CD4-positive, alpha-beta memory T cell (primary cell): ENCODE measurements around the gene ENGASE. TPM values are rescaled to one million over a fixed set of nuclear protein-coding genes. Genes with fewer than 3 reads are reported as not detected.

Experiments
- CTCF ChIA-PET: fragments of 350-600 bp; sonication (Branson Sonifier 250); formaldehyde crosslinking; loops from one replicate; lab custom pipeline; 2021; ENCODE audit warnings: inconsistent platforms; ENCODE audit not compliant: partially characterized antibody; lab: Charles Lee
- POLR2A ChIA-PET: fragments of 350-600 bp; sonication (Branson Sonifier 250); formaldehyde crosslinking; loops from one replicate; lab custom pipeline; 2021; ENCODE audit not compliant: partially characterized antibody; lab: Charles Lee
- DNase-seq, 5 donors: peaks; one replicate each; pipeline versions ENCODE4 v3.0.0 to v3.0.0-alpha.2; 2020 to 2022; ENCODE audit warnings: mixed read lengths in 1 of 5
- H3K27ac ChIP-seq: one replicate; pipeline ENCODE4 v1.7.0; 2013; ENCODE audit warnings: low read depth, low read length
- H3K27me3 ChIP-seq: 2 replicates; pipeline ENCODE4 v1.7.0; 2013; ENCODE audit warnings: mild to moderate bottlenecking, low read length, moderate library complexity; ENCODE audit not compliant: insufficient read depth
- H3K36me3 ChIP-seq: 2 replicates; pipeline ENCODE4 v1.7.0; 2013; ENCODE audit warnings: mild to moderate bottlenecking, low read length, moderate library complexity; ENCODE audit not compliant: insufficient read depth
- H3K4me1 ChIP-seq: 2 replicates; pipeline ENCODE4 v1.7.0; 2013; ENCODE audit warnings: mild to moderate bottlenecking, low read length, moderate library complexity; ENCODE audit not compliant: insufficient read depth
- H3K4me3 ChIP-seq, 2 donors: one replicate each; pipeline ENCODE4 v1.7.0; 2013; ENCODE audit warnings: low read length in 2 of 2, mild to moderate bottlenecking in 1 of 2
- H3K9me3 ChIP-seq, 2 donors: one replicate each; pipeline ENCODE4 v1.7.0; 2013; ENCODE audit warnings: low read length in 2 of 2, control low read depth in 1 of 2; ENCODE audit not compliant: control insufficient read depth in 1 of 2
- H3K27ac Mint-ChIP-seq, 7 donors: one replicate each; pipeline ENCODE4 v1.8.0; 2020 to 2021; ENCODE audit warnings: mixed read lengths in 7 of 7, mild to moderate bottlenecking in 6 of 7, inconsistent platforms in 3 of 7, moderate library complexity in 3 of 7
- H3K27me3 Mint-ChIP-seq, 2 donors: one replicate each; pipeline ENCODE4 v1.8.0; 2020 to 2021; ENCODE audit warnings: mixed read lengths in 2 of 2
- H3K36me3 Mint-ChIP-seq, 2 donors: one replicate each; pipeline ENCODE4 v1.8.0; 2020 to 2021; ENCODE audit warnings: mixed read lengths in 2 of 2, inconsistent platforms in 1 of 2, mild to moderate bottlenecking in 1 of 2
- H3K4me1 Mint-ChIP-seq, 4 donors: one replicate each; pipeline ENCODE4 v1.8.0; 2020 to 2021; ENCODE audit warnings: mixed read lengths in 4 of 4, mild to moderate bottlenecking in 1 of 4
- H3K4me3 Mint-ChIP-seq, 8 donors: one replicate each; pipeline ENCODE4 v1.8.0; 2020 to 2021; ENCODE audit warnings: mixed read lengths in 8 of 8, mild to moderate bottlenecking in 7 of 8, moderate library complexity in 6 of 8, inconsistent platforms in 3 of 8
- H3K9me3 Mint-ChIP-seq, 8 donors: one replicate each; pipeline ENCODE4 v1.8.0; 2020 to 2021; ENCODE audit warnings: mixed read lengths in 8 of 8, mild to moderate bottlenecking in 5 of 8, inconsistent platforms in 3 of 8, moderate library complexity in 1 of 8
- intact Hi-C: fragments of 100-400 bp; cut with micrococcal nuclease; formaldehyde crosslinking; loops from one replicate; pipeline ENCODE4 v1.15.1; 2023
- polyA plus RNA-seq, 2 donors: library from polyadenylated mRNA; unstranded; fragments of 300-500 nt; fragmentation: Illumina TruSeq; gene quantifications; one replicate each; pipeline ENCODE4 v1.2.3, GENCODE V29; 2021
- total RNA-seq, 2 experiments: library from RNA; stranded (reverse); gene quantifications; one replicate each; pipeline ENCODE4 v1.2.3, GENCODE V29; 2021

The ENGASE gene, protein sequence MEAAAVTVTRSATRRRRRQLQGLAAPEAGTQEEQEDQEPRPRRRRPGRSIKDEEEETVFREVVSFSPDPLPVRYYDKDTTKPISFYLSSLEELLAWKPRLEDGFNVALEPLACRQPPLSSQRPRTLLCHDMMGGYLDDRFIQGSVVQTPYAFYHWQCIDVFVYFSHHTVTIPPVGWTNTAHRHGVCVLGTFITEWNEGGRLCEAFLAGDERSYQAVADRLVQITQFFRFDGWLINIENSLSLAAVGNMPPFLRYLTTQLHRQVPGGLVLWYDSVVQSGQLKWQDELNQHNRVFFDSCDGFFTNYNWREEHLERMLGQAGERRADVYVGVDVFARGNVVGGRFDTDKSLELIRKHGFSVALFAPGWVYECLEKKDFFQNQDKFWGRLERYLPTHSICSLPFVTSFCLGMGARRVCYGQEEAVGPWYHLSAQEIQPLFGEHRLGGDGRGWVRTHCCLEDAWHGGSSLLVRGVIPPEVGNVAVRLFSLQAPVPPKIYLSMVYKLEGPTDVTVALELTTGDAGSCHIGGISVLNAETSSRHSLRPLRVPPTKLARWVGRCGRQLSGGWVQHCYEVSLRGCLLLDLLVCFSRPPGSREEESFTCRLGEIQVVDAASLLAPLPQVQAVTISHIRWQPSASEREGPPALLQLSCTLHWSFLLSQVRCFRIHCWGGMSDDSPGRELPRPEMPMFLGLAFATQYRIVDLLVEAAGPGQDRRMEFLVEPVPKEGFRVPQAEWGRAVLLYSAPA
- total RNA-seq (100 to 1,000 TPM; 148 to 150 TPM), polyA plus RNA-seq (1 to 10 TPM; 2.7 to 3.3 TPM)

DNA sequence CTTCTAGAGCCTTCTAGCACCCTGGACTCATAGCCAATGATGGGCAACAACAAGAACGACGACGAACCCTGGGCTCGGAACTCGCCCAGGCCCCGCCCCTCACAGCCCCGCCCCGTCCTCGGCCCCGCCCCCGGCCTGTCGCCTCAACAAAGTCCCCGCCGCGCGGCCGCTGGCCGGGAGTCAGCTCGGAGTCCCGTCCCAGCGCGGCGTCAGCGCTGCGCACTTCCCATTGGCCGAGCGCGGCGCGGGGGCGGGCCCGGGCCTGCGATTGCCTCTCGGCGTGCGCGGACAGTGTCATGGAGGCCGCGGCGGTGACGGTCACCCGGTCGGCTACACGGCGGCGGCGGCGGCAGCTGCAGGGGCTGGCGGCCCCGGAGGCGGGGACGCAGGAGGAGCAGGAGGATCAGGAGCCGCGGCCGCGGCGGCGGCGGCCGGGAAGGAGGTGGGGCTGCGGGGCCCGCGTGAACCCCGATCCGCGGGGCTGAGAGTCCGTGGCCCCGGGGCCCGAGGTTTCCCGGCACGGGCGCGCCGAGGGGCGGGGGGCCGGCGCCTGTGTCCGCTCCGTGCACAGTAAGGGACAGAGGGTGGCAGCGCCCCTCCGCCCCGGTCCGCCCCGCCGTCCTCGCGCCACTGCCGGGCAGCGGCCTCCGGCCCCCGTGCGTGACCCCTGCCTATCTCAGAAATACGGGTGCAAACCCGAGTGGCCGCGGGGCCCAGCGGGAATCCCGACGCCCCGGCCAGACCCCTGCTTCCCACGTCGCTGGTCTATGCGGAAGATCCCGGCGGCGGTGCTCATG is at the start of gene ENGASE:
TSS of gene ENGASE (plus strand) at position 176 of the 797 bp plus-strand sequence. CDS start at position 297, 121 bp downstream.
- intact Hi-C loops, result no loop called here
- H3K36me3 Mint-ChIP-seq, result peaks cover 8 to 30% of the 10 kb centered on the region in 2 donors
- Histone ChIP-seq H3K36me3 (peaks cover 4% of the 10 kb centered on the region), H3K9me3 (no peaks in the 10 kb centered on the region), H3K4me3 (peak within 1 kb of the TSS; percentile 23 to 68), H3K27ac (peak within 1 kb of the TSS; percentile 78), H3K27me3 (no peaks in the 10 kb centered on the region), H3K4me1 (peaks cover 24% of the 10 kb centered on the region)
- peak within 1 kb of the TSS; percentile 82 to 95 (median 93) for H3K27ac Mint-ChIP-seq
- ChIA-PET POLR2A (interaction anchor here (0.6 to 1.6 kb wide), 3 partner anchors 10 to 1930 kb away, joined by 3 to 5 read pairs (median 3); partner anchors contain the start of gene CANT1), CTCF (interaction anchor here (0.8 to 2.9 kb wide), 6 partner anchors 8 to 318 kb away, joined by 3 to 15 read pairs (median 5); no protein-coding TSS in a partner anchor)
- peak; percentile 87 to 91 (median 89) for DNase-seq
- H3K4me3 Mint-ChIP-seq, result peak within 1 kb of the TSS; percentile 89 to 94 (median 90)
- peaks cover 8 to 30% (median 16%) of the 10 kb centered on the region in 4 donors for H3K4me1 Mint-ChIP-seq
- no peaks in the 10 kb centered on the region for H3K27me3 Mint-ChIP-seq
- no peaks in the 10 kb centered on the region for H3K9me3 Mint-ChIP-seq

DNA sequence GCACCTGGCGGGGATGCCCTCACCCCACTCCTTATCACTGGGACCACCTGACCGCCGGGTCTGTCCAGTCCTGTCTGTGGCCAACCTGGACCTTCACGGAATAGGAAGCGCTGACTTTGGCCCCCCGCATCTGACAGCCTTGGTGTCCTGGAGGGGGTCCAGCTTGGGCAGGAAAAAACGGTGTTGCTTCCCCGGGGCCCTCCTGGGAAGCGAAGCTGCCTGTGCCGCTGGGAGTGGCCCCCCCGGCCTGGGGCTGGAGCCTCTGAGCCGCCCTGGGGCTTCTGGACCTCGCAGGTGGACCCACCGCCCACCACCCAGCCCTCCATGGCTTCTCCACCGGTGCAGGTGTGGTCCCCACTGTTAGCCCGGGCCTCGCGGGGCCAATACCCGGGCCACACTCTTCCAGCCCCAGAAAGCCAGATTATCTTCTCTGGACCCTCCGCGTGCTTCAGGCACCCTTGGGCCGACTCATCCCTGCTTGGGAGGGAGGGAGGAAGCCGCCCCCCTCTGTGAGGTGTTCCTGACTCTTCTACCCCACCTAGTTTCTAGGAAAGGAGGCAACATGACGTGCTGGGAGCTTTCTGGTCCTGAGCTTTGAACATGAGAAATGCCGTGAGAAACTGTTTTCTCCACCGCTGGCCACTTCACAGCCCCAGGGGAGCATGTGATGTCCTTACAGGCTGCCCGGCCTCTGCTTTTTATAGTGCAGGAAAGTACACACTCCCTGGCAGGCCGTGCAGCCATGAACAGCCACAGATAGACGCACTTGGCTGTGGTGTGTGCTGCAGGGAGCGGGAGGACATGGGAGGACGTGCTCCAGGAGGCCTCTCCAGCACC is 49.5 kb upstream of the ENGASE start:
- no peaks in the 10 kb centered on the region for H3K36me3 Mint-ChIP-seq
- no peaks in the 10 kb centered on the region for H3K36me3 ChIP-seq
- no peak for DNase-seq
- ChIA-PET CTCF (no interaction called here), POLR2A (no interaction called here)
- H3K27ac Mint-ChIP-seq, result peak overlapping the region in 2 of 7 donors; percentile 21 to 65
- H3K27me3 ChIP-seq, result peaks cover 18% of the 10 kb centered on the region
- H3K4me3 Mint-ChIP-seq, result peak overlapping the region; percentile 64 to 90 (median 78)
- no peak overlapping the region for H3K27ac ChIP-seq
- peaks cover 19 to 28% of the 10 kb centered on the region in 2 donors for H3K27me3 Mint-ChIP-seq
- H3K9me3 ChIP-seq, result no peaks in the 10 kb centered on the region
- peak overlapping the region in 1 of 2 donors; percentile 45 for H3K4me3 ChIP-seq
- intact Hi-C loops, result no loop called here
- no peaks in the 10 kb centered on the region for H3K9me3 Mint-ChIP-seq
- H3K4me1 Mint-ChIP-seq, result peaks cover 2 to 21% (median 4%) of the 10 kb centered on the region in 4 donors
- peaks cover 13% of the 10 kb centered on the region for H3K4me1 ChIP-seq

DNA sequence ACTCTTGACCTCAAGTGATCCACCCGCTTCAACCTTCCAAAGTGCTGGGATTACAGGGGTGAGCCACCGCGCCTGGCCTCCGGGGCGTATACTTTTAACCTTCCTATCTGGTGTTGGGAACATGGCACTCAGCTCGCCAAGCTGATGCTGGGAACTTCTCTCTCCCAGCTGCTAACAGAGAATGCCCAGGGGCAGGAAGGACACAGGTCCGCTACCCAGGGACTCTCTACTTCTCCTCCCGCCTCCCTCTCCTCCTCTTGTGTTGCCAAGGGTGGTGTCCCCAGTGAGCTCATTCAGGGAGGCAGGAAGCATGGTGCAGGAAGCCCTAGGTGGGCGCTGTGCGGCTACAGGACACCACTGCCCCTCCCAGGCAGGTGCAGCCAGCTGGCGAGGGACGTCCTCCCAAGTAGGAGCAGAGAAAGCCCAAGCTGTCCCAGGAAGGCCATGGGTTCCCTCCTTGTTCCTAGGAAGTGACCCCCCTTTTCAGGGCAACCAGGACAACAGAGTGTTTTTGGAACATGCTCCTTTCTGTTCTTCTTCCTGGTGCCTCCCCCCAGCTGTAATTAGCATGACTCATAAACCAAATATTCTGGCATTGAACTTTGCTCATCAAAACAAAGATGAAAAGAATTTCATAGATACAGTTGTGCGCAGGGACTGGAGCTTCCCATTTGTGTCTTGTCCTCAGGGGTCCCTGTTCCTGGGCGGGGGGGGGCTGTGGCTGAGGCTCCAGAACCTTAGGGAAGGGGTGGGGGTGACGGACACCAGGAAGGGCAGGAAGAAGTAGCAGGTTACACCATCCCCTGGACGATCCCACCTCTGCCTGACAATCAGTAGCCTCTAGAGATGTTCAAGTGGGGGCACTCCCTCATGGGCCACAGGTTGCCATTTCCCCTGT is 48.0 kb upstream of the ENGASE start:
- CTCF ChIA-PET, result no interaction called here
- Mint-ChIP-seq H3K9me3 (no peaks in the 10 kb centered on the region), H3K27ac (no peak overlapping the region), H3K27me3 (peaks cover 22 to 28% of the 10 kb centered on the region in 2 donors), H3K4me3 (peak overlapping the region in 1 of 8 donors; percentile 36), H3K4me1 (peaks cover 2 to 21% (median 4%) of the 10 kb centered on the region in 4 donors), H3K36me3 (no peaks in the 10 kb centered on the region)
- Histone ChIP-seq H3K27ac (no peak overlapping the region), H3K4me1 (peaks cover 13% of the 10 kb centered on the region), H3K9me3 (no peaks in the 10 kb centered on the region), H3K27me3 (peaks cover 18% of the 10 kb centered on the region), H3K36me3 (no peaks in the 10 kb centered on the region), H3K4me3 (no peak overlapping the region)
- intact Hi-C loops, result no loop called here
- no peak for DNase-seq
- POLR2A ChIA-PET, result no interaction called here

DNA sequence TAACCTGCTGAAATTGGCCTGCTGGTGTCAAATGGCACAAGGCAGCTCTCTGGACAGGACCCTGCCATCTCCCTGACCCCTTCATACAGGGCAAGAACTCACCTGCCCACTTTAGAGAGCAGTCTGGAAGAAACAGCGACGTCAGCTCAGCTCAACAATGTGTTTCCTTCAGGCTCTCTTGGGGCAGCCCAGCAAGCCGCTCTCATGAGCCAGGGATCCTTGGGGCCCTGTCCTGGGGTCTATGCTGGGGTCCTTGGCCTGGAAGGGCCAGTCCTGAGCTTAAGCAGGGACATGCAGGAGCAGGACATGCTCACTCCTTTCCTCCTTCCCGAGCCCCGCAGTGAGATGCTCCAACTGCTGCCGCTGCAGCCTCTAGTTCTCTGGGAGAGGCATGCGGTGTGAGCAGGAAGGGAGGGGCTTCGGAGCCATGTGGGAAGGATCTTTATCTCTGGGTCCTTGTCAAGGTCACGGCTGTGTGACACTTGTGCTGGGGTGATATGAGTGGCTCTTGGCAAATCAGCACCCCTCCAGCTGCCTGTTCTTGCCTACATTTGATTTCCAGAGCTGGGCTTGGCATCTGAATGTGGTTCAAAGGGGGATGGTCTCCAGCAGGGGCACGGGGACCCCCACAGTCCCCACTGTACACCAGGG is 47.2 kb upstream of the ENGASE start:
- ChIA-PET CTCF (no interaction called here), POLR2A (no interaction called here)
- Histone ChIP-seq H3K9me3 (no peaks in the 10 kb centered on the region), H3K4me3 (no peak overlapping the region), H3K36me3 (no peaks in the 10 kb centered on the region), H3K27ac (no peak overlapping the region), H3K27me3 (peaks cover 18% of the 10 kb centered on the region), H3K4me1 (peaks cover 13% of the 10 kb centered on the region)
- H3K4me1 Mint-ChIP-seq, result peaks cover 2 to 21% (median 4%) of the 10 kb centered on the region in 4 donors
- no peak for DNase-seq
- H3K4me3 Mint-ChIP-seq, result no peak overlapping the region
- H3K27ac Mint-ChIP-seq, result no peak overlapping the region
- H3K27me3 Mint-ChIP-seq, result peaks cover 29 to 33% of the 10 kb centered on the region in 2 donors
- no peaks in the 10 kb centered on the region for H3K9me3 Mint-ChIP-seq
- H3K36me3 Mint-ChIP-seq, result no peaks in the 10 kb centered on the region
- intact Hi-C loops, result no loop called here

DNA sequence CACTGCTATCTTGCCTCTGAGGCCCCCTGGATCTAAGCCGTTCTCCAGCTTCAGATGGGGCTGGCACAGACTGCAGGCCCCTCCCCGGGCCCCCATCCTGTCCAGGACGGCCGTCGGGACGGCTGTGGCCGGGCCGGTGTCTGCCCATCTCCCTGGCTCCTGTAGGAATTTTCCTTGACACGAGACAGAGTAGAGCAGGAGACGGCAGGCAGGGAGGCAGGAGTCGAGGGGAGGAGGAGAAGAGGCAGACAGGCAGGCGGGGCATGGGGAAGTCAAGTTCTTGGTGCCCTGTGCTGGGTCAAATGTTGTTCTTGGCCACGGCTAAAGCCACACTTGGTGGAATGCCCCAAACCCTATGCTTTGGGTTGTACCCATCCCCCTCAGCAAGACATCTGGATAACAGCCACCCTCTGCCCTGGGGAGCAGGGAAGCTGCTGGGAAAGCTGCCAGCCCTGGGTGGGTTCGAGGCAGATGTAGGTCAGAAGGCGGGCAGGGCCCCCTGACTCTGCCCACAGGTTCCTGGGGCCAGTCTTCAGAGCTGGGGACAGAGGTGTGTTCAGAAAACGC is 46.6 kb upstream of the ENGASE start:
- Histone ChIP-seq H3K4me1 (peaks cover 13% of the 10 kb centered on the region), H3K9me3 (no peaks in the 10 kb centered on the region), H3K4me3 (no peak overlapping the region), H3K36me3 (no peaks in the 10 kb centered on the region), H3K27me3 (peaks cover 17% of the 10 kb centered on the region), H3K27ac (no peak overlapping the region)
- peaks cover 30 to 35% of the 10 kb centered on the region in 2 donors for H3K27me3 Mint-ChIP-seq
- H3K36me3 Mint-ChIP-seq, result no peaks in the 10 kb centered on the region
- H3K27ac Mint-ChIP-seq, result no peak overlapping the region
- DNase-seq, result no peak
- intact Hi-C loops, result no loop called here
- H3K9me3 Mint-ChIP-seq, result no peaks in the 10 kb centered on the region
- H3K4me3 Mint-ChIP-seq, result no peak overlapping the region
- ChIA-PET POLR2A (no interaction called here), CTCF (no interaction called here)
- H3K4me1 Mint-ChIP-seq, result peaks cover 2 to 21% (median 4%) of the 10 kb centered on the region in 4 donors
